Breast epithelium (tissue), 3 donors: ENCODE results near the gene SYNGR1.

Source experiments
- CTCF ChIP-seq, 3 donors: fragments of 450-650 bp; IDR thresholded peaks; one replicate each; pipeline ENCODE4 v1.5.1; 2016 to 2017; ENCODE audit warnings: antibody characterized with exemption in 3 of 3, mild to moderate bottlenecking in 3 of 3, moderate library complexity in 3 of 3
- POLR2AphosphoS5 ChIP-seq, 3 donors: sonication (generic); formaldehyde crosslinking; IDR thresholded peaks; one replicate each; pipeline ENCODE4 v1.6.1; 2017; ENCODE audit warnings: antibody characterized with exemption in 3 of 3

- TF ChIP-seq POLR2AphosphoS5 (IDR thresholded peaks at IDR 0.05) (no peak), CTCF (IDR thresholded peaks at IDR 0.05) (peak in 1 of 3 donors; percentile 5)
These were observed 35.1 kb downstream of the SYNGR1 start for GRCh38 chr22:39384750-39385480.
